Activated CD4-positive, alpha-beta T cell treated with anti-CD3 and anti-CD28 coated beads, Interleukin-10, Interleukin-2, amounts not matched to agents 100 ng/mL and 50 ng/mL, durations not matched to agents 16 hours and 8 hours (primary cell): ENCODE results near the gene FMNL1.
"Not testable (repeated sequence)": the region's sequence is repeated elsewhere in the genome, so short reads cannot be mapped to it uniquely, and the experiment has no call there.

Experiments used
- DNase-seq: peaks from one replicate; pipeline ENCODE4 v3.0.0-alpha.2; 2020

The FMNL1 gene

GRCh38 chr17:45235416-45236281 is 14.0 kb downstream of the FMNL1 start:
- DNase-seq: peak; percentile 75

DNA sequence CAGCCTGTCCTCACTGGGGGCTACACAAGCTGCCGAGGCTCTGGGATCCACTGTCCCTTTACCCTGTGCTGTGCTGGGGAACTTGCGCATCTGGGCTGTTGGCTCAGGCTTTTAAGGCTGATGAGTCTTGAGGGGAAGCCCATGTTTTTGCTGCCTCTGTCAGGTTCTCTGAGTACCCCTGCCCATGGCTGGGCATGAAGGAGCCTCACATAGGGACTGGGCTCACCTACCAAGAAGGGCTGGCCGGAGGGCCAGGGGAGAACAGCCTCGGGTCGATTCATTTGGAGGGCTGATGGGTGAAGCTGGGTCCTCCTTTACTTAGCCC is 14.6 kb downstream of the FMNL1 start:
- DNase-seq: no peak

DNA sequence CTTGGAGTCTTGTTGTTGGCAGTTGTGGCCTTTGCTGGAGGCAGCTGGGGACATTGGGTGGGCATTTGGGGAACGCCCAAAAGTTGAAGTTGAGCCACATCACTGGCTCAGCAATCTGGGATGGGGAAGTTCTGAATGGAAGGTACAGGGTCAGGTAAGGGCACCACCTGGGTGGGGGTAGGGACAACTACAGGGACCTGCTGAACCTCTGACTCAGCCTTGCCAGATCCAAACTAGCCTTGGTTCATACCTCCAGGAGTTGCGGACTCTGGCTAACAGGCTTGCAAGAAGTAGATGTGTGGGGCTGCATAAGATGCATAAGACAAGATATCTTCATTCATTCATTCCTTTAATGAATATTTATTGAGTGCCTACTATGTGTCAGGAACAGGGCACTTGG is 16.0 kb downstream of the FMNL1 start:
- no peak for DNase-seq

DNA sequence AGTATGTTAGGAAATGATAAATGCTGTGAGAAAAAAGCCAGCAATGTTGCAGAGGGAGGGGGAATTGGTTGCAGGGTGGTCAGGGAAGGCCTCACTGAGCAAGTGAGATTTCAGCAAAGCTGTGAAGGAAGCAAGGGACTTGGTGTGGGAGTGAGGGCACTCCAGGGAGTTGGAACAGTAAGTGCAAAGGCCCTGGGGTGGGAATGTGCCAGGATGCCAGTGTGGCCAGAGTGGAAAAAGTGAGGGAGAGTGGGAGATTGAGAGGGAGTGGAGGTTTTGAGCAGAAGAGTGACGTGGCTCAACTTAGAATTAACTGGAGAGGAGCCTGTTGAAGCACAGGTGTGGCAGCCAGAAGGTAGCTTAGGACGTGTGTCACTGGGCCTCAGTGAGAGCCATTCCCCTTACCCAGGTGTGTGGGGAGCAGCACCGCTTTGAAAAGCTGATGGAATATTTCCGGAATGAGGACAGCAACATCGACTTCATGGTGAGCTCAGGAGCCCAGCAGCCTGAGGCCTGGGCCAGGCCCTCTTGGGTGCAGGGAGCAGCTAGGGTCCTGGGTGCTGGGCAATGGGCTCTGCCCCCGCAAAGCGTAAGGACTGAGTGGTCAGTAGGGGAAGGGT is 16.6 kb downstream of the FMNL1 start:
- DNase-seq: no peak

GRCh38 chr17:45240905-45241327 is 19.2 kb downstream of the FMNL1 start:
- no peak for DNase-seq

DNA sequence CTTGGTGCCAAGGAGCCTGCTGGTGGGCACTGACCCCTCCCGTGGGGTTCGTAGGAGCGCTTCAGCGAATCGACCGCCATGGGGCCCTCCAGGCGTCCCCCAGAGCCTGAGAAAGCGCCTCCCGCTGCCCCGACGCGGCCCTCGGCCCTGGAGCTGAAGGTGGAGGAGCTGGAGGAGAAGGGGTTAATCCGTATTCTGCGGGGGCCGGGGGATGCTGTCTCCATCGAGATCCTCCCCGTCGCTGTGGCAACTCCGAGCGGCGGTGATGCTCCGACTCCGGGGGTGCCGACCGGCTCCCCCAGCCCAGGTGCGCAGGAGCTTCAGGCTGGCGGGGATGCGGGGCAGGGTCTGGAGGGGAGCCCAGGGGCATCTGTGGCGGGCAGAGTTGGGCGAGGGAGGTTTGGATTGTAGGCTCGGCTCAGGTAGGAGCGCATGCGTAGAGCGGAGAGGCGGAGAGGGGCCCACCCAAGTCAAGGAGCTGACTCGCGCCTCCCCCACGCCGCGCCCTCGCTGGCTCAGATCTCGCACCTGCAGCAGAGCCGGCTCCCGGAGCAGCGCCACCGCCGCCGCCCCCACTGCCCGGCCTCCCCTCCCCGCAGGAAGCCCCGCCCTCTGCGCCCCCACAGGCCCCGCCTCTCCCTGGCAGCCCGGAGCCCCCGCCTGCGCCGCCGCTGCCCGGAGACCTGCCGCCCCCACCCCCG is 19.8 kb downstream of the FMNL1 start:
- DNase-seq: no peak

DNA sequence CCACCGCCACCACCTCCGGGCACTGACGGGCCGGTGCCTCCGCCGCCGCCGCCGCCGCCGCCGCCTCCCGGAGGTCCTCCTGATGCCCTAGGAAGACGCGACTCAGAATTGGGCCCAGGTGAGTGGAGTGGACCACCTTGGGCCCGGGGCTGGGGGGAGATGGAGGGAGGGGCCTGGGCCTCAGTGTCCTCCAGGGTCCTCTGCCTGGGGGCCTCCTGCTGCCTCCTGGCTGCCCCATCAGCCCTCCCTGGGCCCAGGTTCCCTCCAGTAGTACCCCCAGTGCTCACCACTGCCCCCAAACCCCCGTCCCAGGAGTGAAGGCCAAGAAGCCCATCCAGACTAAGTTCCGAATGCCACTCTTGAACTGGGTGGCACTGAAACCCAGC is 20.3 kb downstream of the FMNL1 start:
- DNase-seq: no peak

DNA sequence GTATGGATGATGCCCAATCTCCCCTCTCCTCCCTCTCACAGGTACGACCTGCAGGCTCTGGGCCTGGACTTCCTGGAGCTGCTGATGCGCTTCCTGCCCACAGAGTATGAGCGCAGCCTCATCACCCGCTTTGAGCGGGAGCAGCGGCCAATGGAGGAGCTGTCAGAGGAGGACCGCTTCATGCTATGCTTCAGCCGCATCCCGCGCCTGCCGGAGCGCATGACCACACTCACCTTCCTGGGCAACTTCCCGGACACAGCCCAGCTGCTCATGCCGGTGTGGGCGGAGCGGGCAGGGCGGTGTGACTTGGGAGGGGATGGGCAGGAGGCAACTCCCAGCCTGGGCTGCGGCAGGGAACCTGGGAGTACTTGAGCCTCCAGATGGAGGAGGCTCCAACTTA is 22.1 kb downstream of the FMNL1 start:
- no peak for DNase-seq

DNA sequence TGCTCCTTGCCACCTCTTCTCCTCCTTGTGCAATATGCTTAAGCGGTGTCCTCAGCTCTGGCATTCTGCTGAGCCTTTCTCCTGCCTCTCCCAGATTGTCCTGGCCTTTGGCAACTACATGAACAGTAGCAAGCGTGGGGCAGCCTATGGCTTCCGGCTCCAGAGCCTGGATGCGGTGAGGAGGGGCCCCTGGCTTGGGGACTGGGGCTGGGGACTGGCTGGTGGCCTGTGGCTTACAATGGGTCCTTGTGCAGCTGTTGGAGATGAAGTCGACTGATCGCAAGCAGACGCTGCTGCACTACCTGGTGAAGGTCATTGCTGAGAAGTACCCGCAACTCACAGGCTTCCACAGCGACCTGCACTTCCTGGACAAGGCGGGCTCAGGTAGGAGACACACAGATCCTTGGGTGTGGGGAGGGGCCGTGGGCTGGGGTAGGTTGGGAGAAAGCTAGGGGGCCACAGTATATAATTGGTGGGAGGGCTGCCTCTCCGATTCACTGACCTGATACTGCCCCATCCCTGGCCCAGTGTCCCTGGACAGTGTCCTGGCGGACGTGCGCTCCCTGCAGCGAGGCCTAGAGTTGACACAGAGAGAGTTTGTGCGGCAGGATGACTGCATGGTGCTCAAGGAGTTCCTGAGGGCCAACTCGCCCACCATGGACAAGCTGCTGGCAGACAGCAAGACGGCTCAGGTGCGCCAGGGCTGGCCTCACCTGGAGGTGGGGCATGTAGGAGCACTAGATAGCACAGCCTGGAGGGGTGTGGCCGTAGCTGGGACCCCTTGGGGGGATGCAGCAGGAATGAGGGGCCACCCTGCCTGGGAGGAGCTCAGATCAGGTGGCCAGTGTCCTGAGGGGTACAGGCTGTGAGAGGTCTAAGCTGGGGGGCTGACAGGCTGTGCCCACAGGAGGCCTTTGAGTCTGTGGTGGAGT is 23.3 kb downstream of the FMNL1 start:
- no peak for DNase-seq

GRCh38 chr17:45246338-45246737 is 24.7 kb downstream of the FMNL1 start:
- no peak for DNase-seq

- peak; percentile 33 for DNase-seq
These were observed 25.3 kb downstream of the FMNL1 start for GRCh38 chr17:45246861-45247428.

DNA sequence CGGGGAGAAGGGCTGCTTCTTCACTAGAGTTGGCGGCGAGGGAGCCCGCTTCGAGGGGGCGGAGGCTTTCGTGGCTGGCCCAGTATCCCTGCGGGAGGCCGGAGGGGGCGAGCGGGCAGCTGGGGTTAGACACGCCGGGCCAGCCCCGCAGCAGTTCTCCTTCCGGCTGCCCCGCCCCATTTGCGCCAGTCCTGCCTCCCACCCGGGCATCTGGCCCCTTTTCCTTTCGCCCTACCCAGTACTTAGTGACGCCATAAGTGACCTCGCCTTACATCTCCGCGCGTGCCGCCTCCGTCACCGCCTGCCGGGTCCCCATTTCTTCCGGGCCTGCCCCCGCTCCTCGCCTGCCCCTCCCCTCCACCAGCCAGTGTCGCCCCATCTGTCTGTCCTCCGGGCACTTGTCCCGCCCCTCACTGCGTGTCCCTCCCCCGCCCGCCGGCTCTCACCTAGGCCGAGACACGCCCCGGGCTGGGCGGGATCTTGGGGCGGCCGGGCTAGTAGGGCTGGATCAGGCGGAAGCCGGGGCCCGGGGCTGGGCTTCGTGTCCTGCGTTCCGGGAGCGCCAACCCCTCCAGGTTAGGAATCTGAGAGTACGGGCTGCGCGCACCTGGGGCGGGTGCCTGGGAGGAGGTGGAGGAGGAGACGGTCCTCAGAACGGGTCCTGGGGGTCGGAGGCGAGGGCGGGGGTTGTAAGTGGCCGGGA is 25.9 kb downstream of the FMNL1 start:
- DNase-seq: peak; percentile 99

- peak; percentile 84 for DNase-seq
These were observed 26.7 kb downstream of the FMNL1 start for GRCh38 chr17:45248132-45248957.

- DNase-seq: no peak
These were observed 30.2 kb downstream of the FMNL1 start for GRCh38 chr17:45251931-45252330.

DNA sequence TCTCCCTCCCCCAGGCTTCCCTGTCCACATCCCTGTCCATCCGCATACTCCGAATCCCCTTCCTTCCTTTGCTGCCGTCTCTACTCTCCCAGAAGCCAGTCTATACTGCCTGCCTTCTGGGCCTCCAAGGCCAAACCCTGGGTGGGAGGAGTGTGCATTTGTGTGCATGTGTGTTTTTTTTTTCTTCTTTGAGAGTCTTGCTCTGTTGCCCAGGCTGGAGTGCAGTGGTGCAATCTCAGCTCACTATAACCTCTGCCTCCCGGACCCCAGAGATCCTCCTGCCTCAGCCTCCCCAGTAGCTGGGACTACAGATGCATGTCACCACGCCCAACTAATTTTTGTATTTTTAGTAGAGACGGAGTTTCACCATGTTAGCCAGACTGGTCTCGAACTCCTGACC is 31.6 kb downstream of the FMNL1 start:
- DNase-seq: not testable (repeated sequence)

GRCh38 chr17:45253879-45254278 is 32.2 kb downstream of the FMNL1 start:
- DNase-seq: no peak

DNA sequence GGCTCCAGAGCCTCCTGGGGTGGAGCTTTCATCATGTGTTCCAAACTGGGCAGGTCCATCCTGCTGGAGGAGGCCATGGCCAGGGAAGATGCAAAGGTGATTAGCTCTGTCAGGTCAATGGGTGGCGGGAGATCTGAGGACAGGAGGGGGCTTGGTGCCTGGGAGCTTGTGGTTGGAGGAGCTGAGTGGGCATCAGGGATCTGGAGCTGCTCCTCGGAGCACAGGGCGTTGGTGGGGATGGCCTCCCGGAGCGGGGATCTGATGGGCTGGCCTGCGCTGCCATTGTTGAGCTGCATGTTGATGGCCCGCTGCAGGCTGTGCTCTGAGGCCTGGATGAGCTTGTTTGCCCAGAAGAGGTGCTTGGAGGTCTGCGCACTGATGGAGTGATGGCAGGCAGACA is 33.7 kb downstream of the FMNL1 start:
- no peak for DNase-seq

- DNase-seq: no peak
These were observed 34.7 kb downstream of the FMNL1 start for GRCh38 chr17:45256114-45256966.

GRCh38 chr17:45257115-45257514 is 35.4 kb downstream of the FMNL1 start:
- DNase-seq: no peak

- DNase-seq: no peak
These were observed 37.3 kb downstream of the FMNL1 start for GRCh38 chr17:45258981-45259380.
